GM23338 (cell line): Measurements from ENCODE around the gene CDK5RAP2. TPM values are rescaled to one million over a fixed set of nuclear protein-coding genes. Genes with fewer than 3 reads are reported as not detected.

Source experiments
- ATAC-seq: fragments of 200-7000 bp; cut with Tn5 transposase; 3 replicates; pipeline ENCODE4 v1.9.1; 2020
- DNase-seq: peaks from one replicate; pipeline ENCODE4 v3.0.0-alpha.2; 2015; ENCODE audit warnings: low spot score
- H2AFZ ChIP-seq: fragments of 200-600 bp; sonication (generic); 2 replicates; pipeline ENCODE4 v1.8.0; 2016; ENCODE audit warnings: antibody characterized with exemption, mild to moderate bottlenecking, moderate library complexity
- H3F3A ChIP-seq: fragments of 200-600 bp; sonication (generic); replicated peaks from 2 replicates; pipeline ENCODE4 v1.8.0; 2017; ENCODE audit warnings: antibody characterized with exemption, mixed run types, low read depth
- H3K27ac ChIP-seq: fragments of 200-600 bp; sonication (generic); 2 replicates; pipeline ENCODE4 v1.6.1; 2016; ENCODE audit warnings: low read depth
- H3K27me3 ChIP-seq: fragments of 200-600 bp; sonication (generic); 2 replicates; pipeline ENCODE4 v1.8.0; 2016; ENCODE audit warnings: mild to moderate bottlenecking, mixed run types, moderate library complexity; ENCODE audit not compliant: insufficient read depth
- H3K36me3 ChIP-seq: fragments of 200-600 bp; sonication (generic); 2 replicates; pipeline ENCODE4 v1.8.0; 2016; ENCODE audit warnings: mild to moderate bottlenecking; ENCODE audit not compliant: insufficient read depth
- H3K4me1 ChIP-seq: fragments of 200-600 bp; sonication (generic); 2 replicates; pipeline ENCODE4 v1.8.0; 2016; ENCODE audit warnings: mild to moderate bottlenecking, moderate library complexity; ENCODE audit not compliant: insufficient read depth
- H3K4me2 ChIP-seq: fragments of 200-600 bp; sonication (generic); 2 replicates; pipeline ENCODE4 v1.7.1; 2017; ENCODE audit warnings: mixed run types
- H3K4me3 ChIP-seq: fragments of 200-600 bp; sonication (generic); 2 replicates; pipeline ENCODE4 v1.6.1; 2016; ENCODE audit warnings: mixed run types
- H3K79me2 ChIP-seq: fragments of 200-600 bp; sonication (generic); replicated peaks from 2 replicates; pipeline ENCODE4 v1.8.0; 2017; ENCODE audit warnings: mild to moderate bottlenecking; ENCODE audit not compliant: insufficient read depth
- H3K9me2 ChIP-seq: fragments of 200-600 bp; sonication (generic); 2 replicates; pipeline ENCODE4 v1.8.0; 2017; ENCODE audit not compliant: insufficient read depth
- H4K20me1 ChIP-seq: fragments of 200-600 bp; sonication (generic); replicated peaks from 2 replicates; pipeline ENCODE4 v1.8.0; 2017; ENCODE audit warnings: mild to moderate bottlenecking; ENCODE audit not compliant: insufficient read depth
- H3K27ac Mint-ChIP-seq: 2 replicates; pipeline ENCODE4 v1.8.0; 2020; ENCODE audit warnings: inconsistent platforms, mild to moderate bottlenecking, moderate library complexity, mixed read lengths
- H3K27me3 Mint-ChIP-seq: 3 replicates; pipeline ENCODE4 v1.8.0; 2022; ENCODE audit warnings: low read depth, mild to moderate bottlenecking, moderate library complexity, mixed read lengths, inconsistent platforms; ENCODE audit not compliant: insufficient read depth, poor library complexity
- H3K36me3 Mint-ChIP-seq: 3 replicates; pipeline ENCODE4 v1.8.0; 2021; ENCODE audit warnings: low read depth, mild to moderate bottlenecking, inconsistent platforms, moderate library complexity, mixed read lengths
- H3K4me1 Mint-ChIP-seq: 3 replicates; pipeline ENCODE4 v1.8.0; 2020; ENCODE audit warnings: mild to moderate bottlenecking, inconsistent platforms, mixed read lengths
- H3K4me3 Mint-ChIP-seq: 3 replicates; pipeline ENCODE4 v1.8.0; 2021; ENCODE audit warnings: moderate library complexity, mild to moderate bottlenecking, inconsistent platforms, mixed read lengths
- H3K9me3 Mint-ChIP-seq: 3 replicates; pipeline ENCODE4 v1.8.0; 2020; ENCODE audit warnings: moderate library complexity, mild to moderate bottlenecking, inconsistent platforms, mixed read lengths
- CREB1 ChIP-seq: fragments of 250-450 bp; sonication (Bioruptor Pico); IDR thresholded peaks from 2 replicates; pipeline ENCODE4 v1.5.0; 2020; ENCODE audit warnings: low read depth, mild to moderate bottlenecking, moderate library complexity
- CTCF ChIP-seq, 2 experiments: fragments of 200-600 bp in 1 of 2; sonication (generic) in 1 of 2; conservative IDR thresholded peaks; 2 replicates each; pipeline versions ENCODE4 v1.5.1 to v1.6.1; 2016 to 2017; ENCODE audit warnings: antibody characterized with exemption in 2 of 2, low read depth in 2 of 2, mild to moderate bottlenecking in 2 of 2, moderate library complexity in 1 of 2
- ETS1 ChIP-seq: IDR thresholded peaks from 2 replicates; pipeline ENCODE4 v1.6.1; 2016; ENCODE audit warnings: antibody characterized with exemption
- EZH2 ChIP-seq: fragments of 200-600 bp; sonication (generic); IDR thresholded peaks from one replicate; pipeline ENCODE4 v1.8.0; 2017; ENCODE audit warnings: antibody characterized with exemption, mild to moderate bottlenecking, low read depth; ENCODE audit not compliant: unreplicated experiment
- EZH2phosphoT487 ChIP-seq: fragments of 200-600 bp; sonication (generic); IDR thresholded peaks from one replicate; pipeline ENCODE4 v1.8.1; 2018; ENCODE audit warnings: antibody characterized with exemption; ENCODE audit not compliant: unreplicated experiment
- JUNB ChIP-seq: IDR thresholded peaks from one replicate; pipeline ENCODE4 v1.6.1; 2016; ENCODE audit warnings: antibody characterized with exemption; ENCODE audit not compliant: unreplicated experiment
- NANOG ChIP-seq: IDR thresholded peaks from 2 replicates; pipeline ENCODE4 v1.6.1; 2016; ENCODE audit warnings: antibody characterized with exemption, borderline replicate concordance
- POLR2AphosphoS5 ChIP-seq: IDR thresholded peaks from 2 replicates; pipeline ENCODE4 v1.6.1; 2016; ENCODE audit warnings: antibody characterized with exemption, low read depth
- REST ChIP-seq: IDR thresholded peaks from one replicate; pipeline ENCODE4 v1.6.1; 2018; ENCODE audit warnings: antibody characterized with exemption; ENCODE audit not compliant: unreplicated experiment
- STAT1 ChIP-seq: IDR thresholded peaks from one replicate; pipeline ENCODE4 v1.6.1; 2016; ENCODE audit warnings: antibody characterized with exemption; ENCODE audit not compliant: unreplicated experiment
- ZNF114 ChIP-seq: fragments of 250-450 bp; sonication (Bioruptor Pico); IDR thresholded peaks from 2 replicates; pipeline ENCODE4 v1.5.0; 2020; ENCODE audit warnings: mild to moderate bottlenecking, moderate library complexity
- ZNF331 ChIP-seq: fragments of 250-450 bp; sonication (Bioruptor Pico); IDR thresholded peaks from 2 replicates; pipeline ENCODE4 v1.5.0; 2020; ENCODE audit warnings: low read depth, mild to moderate bottlenecking, moderate library complexity
- ZNF462 ChIP-seq: fragments of 250-450 bp; sonication (Bioruptor Pico); IDR thresholded peaks from 2 replicates; pipeline ENCODE4 v1.5.0; 2020; ENCODE audit warnings: mild to moderate bottlenecking, moderate library complexity
- polyA plus RNA-seq: library from polyadenylated mRNA; unstranded; fragments of >200 nt; fragmentation: Nextera tagmentation; extraction: Ambion mirVana; gene quantifications from 2 replicates; pipeline ENCODE4 v1.2.1, GENCODE V29; 2016
- total RNA-seq: library from RNA; depleted of rRNA; stranded (reverse); fragments of >200 nt; shearing (Covaris generic); gene quantifications from 2 replicates; pipeline ENCODE4 v1.2.3, GENCODE V29; 2014

Gene CDK5RAP2
- total and polyA plus RNA-seq, 2 experiments from 2014 or later: 50.7 to 65.7 TPM

GRCh38 chr9:120464887-120465421 lies 115.0 kb downstream of the CDK5RAP2 start:
- H3K27ac ChIP-seq: no peak overlapping the region
- H3K4me1 ChIP-seq: no peaks in the 10 kb centered on the region
- H3F3A ChIP-seq: no peaks in the 10 kb centered on the region
- peaks cover 7% of the 10 kb centered on the region for H3K4me1 Mint-ChIP-seq
- no peaks in the 10 kb centered on the region for H3K79me2 ChIP-seq
- H3K27ac Mint-ChIP-seq: no peak overlapping the region
- H4K20me1 ChIP-seq: 0 out of 2 replicates have a peak, but pooled peaks cover 6% of the 10 kb centered on the region
- no peaks in the 10 kb centered on the region for H3K36me3 ChIP-seq
- H3K36me3 Mint-ChIP-seq: peaks cover 29% of the 10 kb centered on the region; the same call in 2 of the 3 replicates
- no peaks in the 10 kb centered on the region for H3K9me2 ChIP-seq
- peaks cover 5% of the 10 kb centered on the region for H3K27me3 Mint-ChIP-seq
- no peak overlapping the region for H3K4me2 ChIP-seq
- no peak overlapping the region for H2AFZ ChIP-seq
- no peaks in the 10 kb centered on the region for H3K9me3 Mint-ChIP-seq
- H3K4me3 ChIP-seq: no peak overlapping the region
- ATAC-seq: no peak
- no peak overlapping the region for H3K4me3 Mint-ChIP-seq
- no peak for TF ChIP-seq POLR2AphosphoS5
- TF ChIP-seq ETS1: no peak
- TF ChIP-seq JUNB: no peak
- TF ChIP-seq CTCF (conservative IDR thresholded peaks at IDR 0.05; ENCODE audit: low read depth in 2 of 2): no peak
- TF ChIP-seq EZH2: no peak
- no peak for TF ChIP-seq NANOG
- no peak for TF ChIP-seq STAT1
- TF ChIP-seq ZNF462 (CRISPR knock-in tag): no peak
- TF ChIP-seq REST: no peak
- no peak for TF ChIP-seq ZNF114
- TF ChIP-seq EZH2phosphoT487: no peak
- TF ChIP-seq CREB1: no peak
- TF ChIP-seq ZNF331: no peak
- H3K27me3 ChIP-seq: no peaks in the 10 kb centered on the region
- no peak for DNase-seq
